Esophagus squamous epithelium (tissue), 4 donors: ENCODE measurements around the gene MELK.

ENCODE experiments used
- POLR2A ChIP-seq, 4 donors: fragments of 450-650 bp; IDR thresholded peaks; one replicate each; pipeline ENCODE4 v1.6.1; 2017; ENCODE audit warnings: antibody characterized with exemption in 4 of 4, mild to moderate bottlenecking in 4 of 4, moderate library complexity in 3 of 4
- TF ChIP-seq, protein P1 (sequence below), 6 experiments: fragments of 450-650 bp in 4 of 6; fragments of 200-600 bp in 2 of 6; sonication (generic) in 2 of 6; IDR thresholded peaks; one replicate each; pipeline ENCODE4 v1.5.1; 2016 to 2019; ENCODE audit warnings: antibody characterized with exemption in 6 of 6, mild to moderate bottlenecking in 4 of 6, moderate library complexity in 4 of 6

DNA sequence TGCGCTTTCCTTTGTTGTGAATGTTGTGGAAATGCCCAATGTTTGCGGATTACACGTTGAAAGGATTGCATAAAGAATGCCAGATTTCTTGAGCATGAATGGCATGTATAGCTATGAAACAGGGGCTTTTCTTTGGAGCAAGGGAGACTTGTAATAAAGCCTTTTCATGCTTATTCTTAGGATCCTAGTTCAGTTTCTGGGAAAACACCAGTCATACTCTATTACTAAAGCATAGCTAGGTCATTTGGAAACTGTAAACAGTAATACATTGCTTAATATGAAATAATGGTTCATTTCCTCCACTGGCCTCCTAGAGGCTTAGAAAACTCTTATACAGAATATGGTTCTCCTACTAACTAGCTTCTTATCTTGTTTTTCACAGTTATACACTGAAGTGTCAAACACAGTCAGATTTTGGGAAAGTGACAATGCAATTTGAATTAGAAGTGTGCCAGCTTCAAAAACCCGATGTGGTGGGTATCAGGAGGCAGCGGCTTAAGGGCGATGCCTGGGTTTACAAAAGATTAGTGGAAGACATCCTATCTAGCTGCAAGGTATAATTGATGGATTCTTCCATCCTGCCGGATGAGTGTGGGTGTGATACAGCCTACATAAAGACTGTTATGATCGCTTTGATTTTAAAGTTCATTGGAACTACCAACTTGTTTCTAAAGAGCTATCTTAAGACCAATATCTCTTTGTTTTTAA, 104.2 kb downstream of the MELK start:
- TF ChIP-seq, protein P1, sequence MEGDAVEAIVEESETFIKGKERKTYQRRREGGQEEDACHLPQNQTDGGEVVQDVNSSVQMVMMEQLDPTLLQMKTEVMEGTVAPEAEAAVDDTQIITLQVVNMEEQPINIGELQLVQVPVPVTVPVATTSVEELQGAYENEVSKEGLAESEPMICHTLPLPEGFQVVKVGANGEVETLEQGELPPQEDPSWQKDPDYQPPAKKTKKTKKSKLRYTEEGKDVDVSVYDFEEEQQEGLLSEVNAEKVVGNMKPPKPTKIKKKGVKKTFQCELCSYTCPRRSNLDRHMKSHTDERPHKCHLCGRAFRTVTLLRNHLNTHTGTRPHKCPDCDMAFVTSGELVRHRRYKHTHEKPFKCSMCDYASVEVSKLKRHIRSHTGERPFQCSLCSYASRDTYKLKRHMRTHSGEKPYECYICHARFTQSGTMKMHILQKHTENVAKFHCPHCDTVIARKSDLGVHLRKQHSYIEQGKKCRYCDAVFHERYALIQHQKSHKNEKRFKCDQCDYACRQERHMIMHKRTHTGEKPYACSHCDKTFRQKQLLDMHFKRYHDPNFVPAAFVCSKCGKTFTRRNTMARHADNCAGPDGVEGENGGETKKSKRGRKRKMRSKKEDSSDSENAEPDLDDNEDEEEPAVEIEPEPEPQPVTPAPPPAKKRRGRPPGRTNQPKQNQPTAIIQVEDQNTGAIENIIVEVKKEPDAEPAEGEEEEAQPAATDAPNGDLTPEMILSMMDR (IDR thresholded peaks at IDR 0.05), result no peak
- TF ChIP-seq POLR2A (IDR thresholded peaks at IDR 0.05), result no peak
